ENCODE measurements around the gene SLC16A9.

Gene SLC16A9

GRCh38 chr10:59627366-59628018 is 82.2 kb downstream of the SLC16A9 start:
- no peak for DNase-seq

DNA sequence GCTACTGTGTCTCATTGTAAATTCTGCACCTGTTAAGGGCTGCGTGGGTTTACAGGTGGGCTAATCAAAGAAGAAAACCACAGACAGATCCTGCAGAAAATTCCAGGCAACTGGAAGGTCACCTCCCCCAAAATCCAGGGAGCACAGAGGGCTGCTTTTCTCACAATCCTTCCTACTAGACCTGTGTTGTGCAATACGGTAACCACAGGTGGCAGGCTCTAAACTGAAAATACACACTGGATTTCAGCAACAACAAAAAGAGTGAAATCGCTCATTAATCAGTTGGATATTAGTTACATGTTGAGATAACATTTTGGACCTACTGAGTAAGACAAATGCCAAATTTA is 83.2 kb downstream of the SLC16A9 start:
- DNase-seq = no peak

DNA sequence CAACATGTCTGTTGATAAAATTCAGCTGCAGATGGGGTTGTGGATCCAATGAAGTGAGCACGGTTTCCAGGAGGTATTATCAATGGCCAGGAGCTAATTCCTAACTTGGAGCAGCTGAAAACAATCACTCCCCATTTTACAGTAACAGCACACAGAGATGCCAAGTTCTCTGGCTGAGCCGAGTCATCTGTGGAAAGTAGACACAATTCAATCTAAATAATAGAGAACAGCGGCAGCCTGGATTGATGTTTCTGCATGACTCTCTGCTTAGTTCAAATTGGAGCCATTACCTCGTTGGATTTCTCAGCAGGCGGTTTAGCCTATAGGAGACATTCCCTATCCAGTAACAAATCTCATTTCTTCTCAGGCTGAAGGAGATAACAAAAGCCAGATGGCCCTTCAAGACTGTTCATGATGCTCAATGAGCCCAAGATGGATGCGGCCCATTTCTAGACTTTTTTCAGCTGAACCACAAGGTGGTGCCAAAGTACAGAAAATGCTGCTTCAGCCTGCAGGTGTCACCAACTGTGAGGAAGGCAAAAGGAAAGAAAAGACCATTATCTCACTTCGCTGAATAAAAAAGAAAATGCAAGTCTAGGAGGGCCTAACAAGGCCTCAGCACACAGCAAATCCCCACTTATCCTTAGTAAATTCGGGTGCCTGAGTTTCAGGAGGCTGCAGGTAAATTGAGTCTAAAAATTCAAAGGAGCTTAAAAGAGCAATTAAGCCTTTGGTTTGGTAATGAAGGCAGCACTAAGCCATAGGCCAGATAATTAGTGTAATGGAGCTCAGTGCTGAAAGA is 83.7 kb downstream of the SLC16A9 start:
- DNase-seq = peak; percentile 48 to 82

- no peak for DNase-seq
Measured at GRCh38 chr10:59624951-59625350, 84.7 kb downstream of the SLC16A9 start.

GRCh38 chr10:59624136-59624535 is 85.5 kb downstream of the SLC16A9 start:
- no peak for DNase-seq

DNA sequence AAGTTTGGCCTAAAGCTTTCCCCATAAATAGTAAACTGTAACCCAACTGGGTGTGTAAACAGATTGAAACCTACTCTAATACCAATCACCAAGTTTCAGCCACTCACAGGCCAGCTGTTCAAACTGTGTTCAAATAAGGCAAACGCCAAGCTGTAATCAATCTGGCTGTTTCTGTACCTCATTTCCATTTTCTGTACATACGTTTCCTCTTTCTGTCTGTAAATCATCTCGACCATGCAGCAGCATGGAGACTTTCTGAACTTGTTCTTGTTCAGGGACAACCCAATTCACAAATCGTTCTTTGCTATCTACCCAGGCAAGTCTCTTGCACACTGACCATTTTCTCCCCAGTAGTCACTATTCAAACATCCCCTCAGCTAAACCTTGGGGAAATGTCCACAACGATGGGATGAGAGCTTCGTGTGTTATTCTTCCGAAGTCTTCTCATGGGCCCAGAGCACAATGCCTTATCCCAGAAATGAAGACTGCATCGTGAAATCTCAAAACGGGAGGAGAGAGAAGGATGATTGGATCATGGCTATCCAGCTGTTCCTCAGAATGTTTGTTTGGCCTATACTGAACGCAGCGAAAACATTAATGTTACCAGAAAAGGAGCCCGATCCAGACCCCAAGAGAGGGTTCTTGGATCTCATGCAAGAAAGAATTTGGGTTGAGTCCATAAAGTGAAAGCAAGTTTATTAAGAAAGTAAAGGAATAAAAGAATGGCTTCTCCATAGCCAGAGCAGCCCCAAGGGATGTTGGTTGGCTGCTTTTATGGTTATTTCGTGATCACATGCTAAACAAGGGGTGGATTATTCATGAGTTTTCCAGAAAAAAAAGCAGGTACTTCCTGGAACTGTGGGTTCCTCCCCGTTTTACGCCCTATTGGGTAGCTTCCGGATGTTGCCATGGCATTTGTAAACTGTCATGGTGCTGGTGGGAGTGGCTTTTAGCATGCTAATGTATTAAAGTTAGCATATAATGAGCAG is 86.2 kb downstream of the SLC16A9 start:
- DNase-seq = no peak

DNA sequence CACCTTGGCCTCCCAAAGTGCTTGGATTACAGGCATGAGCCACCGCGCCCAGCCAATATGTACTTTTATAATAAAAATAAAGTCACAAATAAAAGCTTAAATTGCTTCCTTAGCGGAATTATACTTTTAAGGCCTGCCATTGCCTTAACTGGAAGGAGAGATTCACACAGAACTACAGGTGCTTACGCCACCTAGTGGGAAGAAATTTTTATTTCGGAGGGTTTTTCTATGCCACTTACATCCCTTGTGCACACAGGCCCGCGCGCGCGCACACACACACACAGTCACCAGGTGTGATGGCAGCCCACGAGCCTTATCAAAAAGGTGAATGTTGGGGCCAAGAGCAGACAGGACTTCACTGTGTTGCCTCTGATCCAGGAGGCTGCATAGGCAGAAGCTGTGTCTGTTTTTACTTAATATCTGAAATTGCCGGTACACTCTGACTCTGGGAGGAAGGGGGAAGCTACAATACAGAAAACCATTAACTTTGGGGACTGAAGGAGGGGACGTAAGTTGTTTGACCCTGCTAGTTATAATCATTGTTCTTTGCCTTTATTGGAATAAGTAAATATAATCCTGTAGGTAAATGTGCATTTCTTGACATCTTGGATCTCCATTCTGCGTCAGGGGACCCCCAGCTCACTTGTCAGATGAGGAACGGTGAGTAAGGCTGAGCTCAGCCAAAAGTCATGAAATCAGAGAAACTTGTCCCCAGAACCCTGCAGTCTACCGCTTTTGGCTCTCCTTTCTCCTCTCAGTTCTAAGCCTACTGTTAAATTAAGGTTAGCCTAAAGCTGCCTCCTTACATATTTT is 87.1 kb downstream of the SLC16A9 start:
- peak; percentile 14 to 61 for DNase-seq

- DNase-seq = no peak
Measured at GRCh38 chr10:59621771-59622170, 87.9 kb downstream of the SLC16A9 start.

DNA sequence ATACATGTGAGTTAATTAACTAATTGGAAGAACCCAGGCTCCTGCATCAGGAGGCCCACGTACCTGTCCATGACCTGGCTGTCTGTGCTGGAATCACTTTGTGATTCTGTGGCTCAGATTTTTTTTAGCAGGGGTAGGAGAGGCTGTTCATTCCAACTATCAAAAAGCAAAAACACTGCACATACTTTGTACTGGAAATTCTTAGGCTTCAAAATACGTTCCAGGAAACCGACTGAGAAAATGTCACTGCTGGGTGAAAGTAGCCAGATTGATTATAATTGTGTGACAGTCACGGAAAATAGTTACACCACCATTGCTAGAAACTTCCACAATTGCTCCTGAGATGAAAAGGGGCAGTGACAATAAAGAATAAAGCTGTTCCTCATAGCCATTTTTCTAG is 91.0 kb downstream of the SLC16A9 start:
- no peak for DNase-seq

DNA sequence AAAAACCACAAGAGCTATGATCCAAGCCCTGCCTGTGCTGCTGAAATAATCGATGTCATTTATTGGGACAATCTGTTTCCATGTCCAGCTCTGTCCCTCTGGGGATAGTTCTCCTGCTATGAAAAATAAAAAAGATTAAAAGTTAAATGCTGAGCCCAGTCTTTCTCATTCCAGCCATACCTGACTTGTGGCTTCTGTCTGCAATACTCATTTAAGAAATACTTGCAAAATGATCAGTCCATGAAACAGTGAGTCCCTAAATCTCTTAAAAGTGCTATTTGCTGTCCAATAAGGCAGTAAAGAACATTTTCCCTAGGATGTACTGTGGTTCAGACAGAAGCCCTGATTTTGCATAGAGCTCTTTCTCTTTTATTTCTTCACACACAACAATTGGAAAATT is 91.7 kb downstream of the SLC16A9 start:
- DNase-seq = no peak

DNA sequence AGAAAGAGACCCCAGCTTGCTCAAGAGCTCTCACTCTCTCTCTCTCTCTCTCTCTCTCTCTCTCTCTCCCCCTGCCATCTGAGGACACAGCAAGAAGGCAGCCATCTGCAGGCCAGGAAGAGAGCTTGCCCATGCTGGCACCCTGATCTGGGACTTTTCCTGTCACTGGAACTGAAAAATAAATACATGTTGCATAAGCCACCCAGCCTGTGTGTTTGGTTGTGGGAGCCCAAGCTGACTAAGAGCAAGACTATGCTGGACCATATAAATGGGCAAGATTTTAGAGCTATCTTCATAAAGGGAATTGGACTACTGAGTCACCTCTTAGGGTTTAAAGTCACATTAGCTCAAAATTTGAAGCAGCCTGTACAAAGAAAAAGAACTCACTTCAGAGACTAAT is 98.6 kb downstream of the SLC16A9 start:
- no peak for DNase-seq

GRCh38 chr10:59607970-59608369 is 101.7 kb downstream of the SLC16A9 start:
- DNase-seq = no peak

GRCh38 chr10:59606551-59606961 is 103.1 kb downstream of the SLC16A9 start:
- DNase-seq = no peak

GRCh38 chr10:59601985-59602384 is 107.7 kb downstream of the SLC16A9 start:
- no peak for DNase-seq

Data from hippocampal formation (tissue), 2 donors.